Tibial nerve (tissue), 4 donors: ENCODE results near the gene SPATA16.

ENCODE experiments used
- CTCF ChIP-seq, 5 experiments: fragments of 200-600 bp in 3 of 5; fragments of 450-650 bp in 2 of 5; sonication (generic) in 3 of 5; IDR thresholded peaks; one replicate each; pipeline ENCODE4 v1.5.1; 2016 to 2019; ENCODE audit warnings: antibody characterized with exemption in 5 of 5, mild to moderate bottlenecking in 3 of 5, moderate library complexity in 2 of 5
- EP300 ChIP-seq, 2 donors: sonication (generic); formaldehyde crosslinking; IDR thresholded peaks; one replicate each; pipeline ENCODE4 v1.6.1; 2017; ENCODE audit warnings: antibody characterized with exemption in 2 of 2, mild to moderate bottlenecking in 1 of 2
- POLR2A ChIP-seq, 2 donors: fragments of 450-650 bp; IDR thresholded peaks; one replicate each; pipeline ENCODE4 v1.6.1; 2017; ENCODE audit warnings: antibody characterized with exemption in 2 of 2, mild to moderate bottlenecking in 2 of 2, moderate library complexity in 2 of 2

GRCh38 chr3:172892158-172892557, 248.9 kb downstream of the SPATA16 start:
- no peak for TF ChIP-seq CTCF (IDR thresholded peaks at IDR 0.05)
- no peak for TF ChIP-seq POLR2A (IDR thresholded peaks at IDR 0.05)
- no peak for TF ChIP-seq EP300 (IDR thresholded peaks at IDR 0.05)
